ENCODE measurements around the gene KCNE2.
"Not testable (repeated sequence)": the region's sequence is repeated elsewhere in the genome, so short reads cannot be mapped to it uniquely, and the experiment has no call there.

The KCNE2 gene

GRCh38 chr21:34417448-34418077, 53.8 kb downstream of the KCNE2 start:
- DNase-seq = not testable (repeated sequence)
